GM21529 (cell line): ENCODE results near the gene KIRREL3.

ENCODE experiments used
- ATAC-seq: cut with Tn5 transposase; IDR thresholded peaks from one replicate; pipeline ENCODE4 v1.9.1; 2021; ENCODE audit not compliant: unreplicated experiment

Gene KIRREL3

GRCh38 chr11:126878913-126879482, 121.6 kb downstream of the KIRREL3 start:
- ATAC-seq, result no peak

GRCh38 chr11:126874831-126875230, 125.7 kb downstream of the KIRREL3 start:
- no peak for ATAC-seq

- no peak for ATAC-seq
These were observed 126.3 kb downstream of the KIRREL3 start for GRCh38 chr11:126874276-126874675.

DNA sequence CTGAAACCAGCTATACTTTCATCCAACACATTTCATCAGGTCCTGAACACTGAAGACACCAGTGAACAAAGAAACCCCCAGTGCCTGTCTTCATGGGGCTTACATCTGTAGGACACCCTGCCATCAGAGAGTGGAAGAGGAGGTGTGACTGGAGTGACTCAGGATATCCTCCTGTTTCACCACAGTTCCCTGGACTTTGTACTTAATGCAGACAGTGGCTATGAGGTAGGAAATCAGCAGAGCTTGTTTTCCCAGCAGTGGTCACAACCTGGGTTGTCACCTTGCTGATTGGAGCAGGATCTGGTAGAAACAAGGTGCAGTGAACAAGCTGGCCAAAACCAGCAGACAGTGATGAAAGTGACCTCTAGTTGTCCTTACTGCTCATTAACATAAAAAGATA, 128.8 kb downstream of the KIRREL3 start:
- no peak for ATAC-seq

- no peak for ATAC-seq
These were observed 130.5 kb downstream of the KIRREL3 start for GRCh38 chr11:126870021-126870420.

DNA sequence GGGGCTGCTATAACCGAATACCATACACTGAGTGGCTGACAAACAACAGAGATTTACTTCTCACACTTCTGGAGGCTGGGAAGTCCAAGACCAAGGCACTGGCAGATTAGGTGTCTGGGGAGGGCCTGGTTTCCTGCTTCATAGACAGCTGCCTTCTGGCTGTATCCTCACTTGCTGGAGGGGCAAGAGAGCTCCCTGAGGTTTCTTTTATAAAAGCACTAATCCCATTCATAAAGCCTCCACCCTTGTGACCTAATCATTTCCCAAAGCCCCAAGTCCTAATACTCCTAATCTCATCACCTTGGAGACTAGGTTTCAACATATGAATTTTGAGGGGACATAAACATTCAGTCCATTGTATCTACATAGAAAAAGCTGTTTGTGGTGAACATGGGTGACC, 131.8 kb downstream of the KIRREL3 start:
- no peak for ATAC-seq

GRCh38 chr11:126864934-126865333, 135.6 kb downstream of the KIRREL3 start:
- no peak for ATAC-seq

GRCh38 chr11:126863294-126863997, 137.1 kb downstream of the KIRREL3 start:
- no peak for ATAC-seq

DNA sequence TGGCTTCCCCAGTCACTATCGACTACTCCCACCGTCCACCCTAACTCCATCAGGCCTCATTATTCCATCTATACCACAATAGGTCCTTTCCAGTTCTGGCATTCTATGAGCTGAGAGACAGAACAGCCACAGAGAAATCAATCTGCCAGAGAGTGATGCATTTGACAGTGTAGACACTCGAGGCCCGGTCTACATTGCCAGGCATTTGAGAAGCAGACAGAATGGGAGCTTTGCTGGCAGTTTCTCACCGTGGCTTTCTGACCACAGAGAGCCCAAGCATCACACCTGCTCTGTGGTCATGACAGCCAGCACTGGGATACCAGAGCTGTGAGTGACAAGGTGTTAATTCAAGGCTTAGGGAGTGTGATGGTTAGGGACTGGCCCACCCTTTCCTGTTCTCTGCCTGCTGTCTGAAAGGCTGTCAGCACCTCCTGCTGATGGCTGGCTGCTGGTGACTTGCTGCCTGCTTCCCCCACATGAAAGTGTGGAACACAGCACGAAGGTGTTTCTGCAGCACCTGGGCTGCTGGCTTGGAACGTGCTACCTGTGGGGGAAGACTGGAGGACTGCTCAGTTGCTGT, 137.8 kb downstream of the KIRREL3 start:
- peak; percentile 68 for ATAC-seq

- no peak for ATAC-seq
These were observed 138.6 kb downstream of the KIRREL3 start for GRCh38 chr11:126861796-126862459.

DNA sequence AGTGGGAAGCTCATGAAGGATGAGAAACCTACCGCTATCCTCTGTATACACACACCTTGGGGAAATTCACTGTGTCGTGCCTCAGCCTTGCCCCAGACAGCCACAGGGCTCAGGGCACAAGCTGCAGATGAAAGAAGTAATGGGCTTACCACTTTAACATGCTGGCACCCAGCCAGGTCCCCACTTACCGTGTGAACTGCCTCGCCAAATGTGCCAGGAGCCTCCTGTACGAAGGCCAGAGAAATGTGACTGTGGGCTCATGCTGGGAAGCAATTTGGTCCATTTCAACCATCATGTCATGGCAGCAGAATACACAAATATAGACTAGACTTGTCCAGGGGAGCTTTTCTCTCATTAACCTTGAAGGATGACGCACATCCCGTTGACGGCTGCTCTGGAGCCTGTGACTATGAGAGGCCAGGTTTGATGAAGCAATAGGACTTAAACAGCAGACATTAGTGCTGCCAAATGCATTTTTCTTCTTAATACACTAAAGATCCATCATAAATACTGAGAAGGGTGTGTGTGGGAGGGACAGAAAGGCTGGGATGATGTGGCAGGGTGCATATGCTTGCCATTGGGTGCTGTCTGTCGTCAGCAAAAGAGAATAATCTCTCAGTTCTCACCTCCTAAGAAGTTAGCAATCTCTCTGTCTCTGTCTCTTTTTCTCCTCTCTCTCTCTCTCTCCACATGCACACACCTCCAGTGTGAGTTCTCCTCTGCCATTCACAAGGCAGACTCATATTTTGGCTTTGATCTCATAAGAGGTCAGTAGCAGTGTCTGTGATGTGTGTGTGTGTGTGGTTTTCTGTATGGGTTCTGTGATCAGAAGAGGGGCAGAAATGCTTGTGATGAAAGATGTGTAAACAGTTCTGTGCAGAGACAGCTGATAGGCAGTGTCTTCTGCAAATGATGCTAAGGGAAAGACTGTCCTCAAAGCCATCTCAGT, 142.4 kb downstream of the KIRREL3 start:
- ATAC-seq, result no peak

DNA sequence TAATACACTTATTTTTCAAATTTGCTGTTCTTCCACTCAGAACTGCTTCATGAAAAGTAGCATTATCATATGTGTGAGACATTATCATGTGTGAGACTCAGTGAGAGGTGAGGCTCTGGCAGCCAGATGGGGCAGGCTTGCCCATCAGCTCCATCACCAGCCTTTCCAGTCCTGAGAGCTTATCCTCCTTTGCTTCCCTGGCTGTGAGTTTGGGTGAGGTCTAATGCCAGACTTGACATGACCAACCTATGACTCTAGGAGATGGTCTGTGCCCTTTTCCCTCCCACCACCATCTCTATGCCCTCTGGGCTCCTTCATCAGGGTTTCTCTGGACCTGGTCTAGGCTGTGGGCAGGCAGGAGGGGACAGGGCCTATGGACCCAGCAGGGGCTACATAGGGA, 145.0 kb downstream of the KIRREL3 start:
- ATAC-seq, result no peak

DNA sequence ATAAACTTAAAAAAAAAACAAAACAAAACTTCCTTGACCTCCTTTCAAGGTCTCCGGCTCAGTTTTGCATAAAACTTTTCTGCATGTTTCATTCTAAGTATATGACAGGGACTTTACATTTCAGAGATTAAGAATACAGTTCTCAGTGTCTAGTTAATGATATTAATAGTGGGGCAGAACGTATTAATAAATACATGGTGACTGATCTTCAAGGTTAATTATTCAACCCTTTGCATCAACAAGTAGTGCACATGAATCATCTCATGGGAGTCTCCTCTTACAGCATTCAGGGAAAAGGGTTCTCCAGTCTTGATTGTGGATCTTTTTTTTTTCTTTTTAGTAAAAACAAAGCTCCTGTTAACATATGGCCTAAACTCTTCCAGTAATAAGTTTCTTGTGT, 146.8 kb downstream of the KIRREL3 start:
- ATAC-seq, result peak; percentile 83

DNA sequence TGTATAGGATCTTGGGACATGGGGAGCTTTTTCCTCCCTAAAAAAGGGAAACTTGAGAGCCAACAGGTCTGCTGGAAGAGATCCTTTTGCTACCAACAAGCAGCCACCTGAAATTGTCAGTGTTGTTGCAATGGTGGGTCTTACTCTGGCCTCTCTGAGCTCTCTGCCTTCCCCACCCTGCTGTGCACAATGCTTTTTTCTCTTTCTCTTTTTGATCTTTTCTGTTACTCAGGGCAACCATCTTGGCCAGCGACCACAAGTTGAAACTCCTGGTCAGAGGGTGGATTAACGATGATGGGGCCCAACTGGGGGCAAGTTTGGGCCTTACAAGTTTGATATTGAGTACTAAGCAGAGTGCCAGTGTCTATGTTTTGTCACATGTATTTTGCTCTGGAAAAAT, 155.8 kb downstream of the KIRREL3 start:
- no peak for ATAC-seq

DNA sequence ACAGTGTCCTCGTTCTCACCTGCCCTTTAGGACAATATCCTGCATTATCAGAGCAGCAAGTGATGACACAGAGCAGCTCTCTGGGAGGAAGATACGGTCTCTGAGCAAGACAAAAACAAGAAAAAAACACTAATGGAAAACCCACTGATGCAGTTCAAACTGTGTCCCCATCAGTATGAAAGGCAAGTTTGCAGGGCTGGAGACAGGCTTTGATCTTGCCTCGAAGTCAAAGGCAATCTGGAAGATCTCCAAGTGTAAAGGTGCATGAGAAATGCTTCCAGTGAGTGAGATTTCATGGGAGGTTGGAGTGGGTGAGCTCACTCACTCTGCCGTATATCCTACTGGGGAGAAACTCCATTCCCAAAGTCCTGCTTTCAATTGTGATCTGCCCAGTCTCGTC, 157.5 kb downstream of the KIRREL3 start:
- ATAC-seq, result no peak

DNA sequence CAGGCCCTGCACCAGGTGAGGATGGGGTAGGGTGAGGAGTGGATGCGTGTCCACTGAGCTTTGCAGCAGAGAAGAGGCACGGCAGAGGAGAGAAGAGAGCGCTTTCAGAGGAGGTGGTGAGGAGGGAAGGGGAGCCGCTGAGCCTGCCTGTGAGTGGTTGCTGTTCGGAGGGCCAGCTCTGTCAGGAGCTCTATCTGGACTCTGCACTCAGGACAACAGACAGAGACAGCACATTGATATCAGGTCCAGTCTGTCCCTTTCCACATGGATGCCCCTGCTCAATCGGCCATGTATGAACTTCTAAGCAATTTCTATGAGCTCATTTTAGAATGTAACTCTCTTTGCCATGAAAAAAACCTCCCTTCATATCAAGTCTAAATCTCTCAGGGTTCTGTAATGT, 158.6 kb downstream of the KIRREL3 start:
- no peak for ATAC-seq

- ATAC-seq, result no peak
These were observed 159.6 kb downstream of the KIRREL3 start for GRCh38 chr11:126840975-126841374.

GRCh38 chr11:126840201-126840886, 160.2 kb downstream of the KIRREL3 start:
- ATAC-seq, result no peak

- no peak for ATAC-seq
These were observed 161.1 kb downstream of the KIRREL3 start for GRCh38 chr11:126839496-126839895.

DNA sequence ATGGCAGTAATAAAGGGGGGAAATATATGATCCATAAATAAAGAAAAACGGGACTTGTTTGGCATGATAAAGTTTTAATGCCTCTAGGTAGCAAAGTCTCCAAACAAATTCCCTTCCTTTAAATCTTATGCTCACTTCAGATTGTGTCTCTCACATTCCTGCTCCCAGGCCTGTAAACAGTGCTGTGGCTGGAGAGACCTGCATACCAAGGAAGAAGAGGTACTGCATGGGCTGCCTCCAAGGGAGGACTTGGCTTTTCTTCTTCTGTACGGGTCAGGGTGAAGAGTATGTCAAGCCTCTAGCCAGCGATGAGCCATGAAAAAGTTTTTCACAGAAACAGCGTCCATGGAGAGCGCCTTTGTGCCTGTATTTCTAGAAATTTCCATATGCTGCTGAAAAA, 161.8 kb downstream of the KIRREL3 start:
- ATAC-seq, result no peak
